B cell (primary cell): ENCODE results near the gene PSKH1. TPM values are rescaled to one million over a fixed set of nuclear protein-coding genes. Genes with fewer than 3 reads are reported as not detected.

Experiments
- ATAC-seq: fragments of 200-7000 bp; cut with Tn5 transposase; one replicate; pipeline ENCODE4 v1.10.0; 2021; ENCODE audit warnings: low read depth, mild to moderate bottlenecking, moderate number of reproducible peaks, moderate library complexity
- CTCF ChIA-PET: fragments of 350-600 bp; sonication (Branson Sonifier 250); formaldehyde crosslinking; loops from one replicate; lab custom pipeline; 2021; ENCODE audit warnings: antibody characterized with exemption, inconsistent platforms; lab: Charles Lee
- POLR2A ChIA-PET: fragments of 350-600 bp; sonication (Branson Sonifier 250); formaldehyde crosslinking; loops from one replicate; lab custom pipeline; 2021; ENCODE audit warnings: antibody characterized with exemption; lab: Charles Lee
- DNase-seq: peaks from one replicate; pipeline ENCODE4 v3.0.0; 2013
- H2AFZ ChIP-seq: 2 replicates; pipeline ENCODE4 v1.6.1; 2012; ENCODE audit warnings: mild to moderate bottlenecking, low read depth, low read length; ENCODE audit not compliant: insufficient read depth, poor library complexity, severe bottlenecking
- H3K27ac ChIP-seq, 2 donors: 1 replicate in 1 of 2; 2 replicates in 1 of 2; pipeline ENCODE4 v1.5.1; 2012 to 2013; ENCODE audit warnings: low read length in 2 of 2, mild to moderate bottlenecking in 2 of 2, moderate library complexity in 1 of 2
- H3K27me3 ChIP-seq, 4 experiments: fragments of 200-600 bp in 1 of 4; sonication (generic) in 1 of 4; replicated peaks in 1 of 4; 1 replicate in 2 of 4; 2 replicates in 2 of 4; pipeline versions ENCODE4 v1.6.1 to v1.7.0; 2013 to 2016; ENCODE audit warnings: low read length in 3 of 4, mild to moderate bottlenecking in 2 of 4, mixed read lengths in 1 of 4, moderate library complexity in 1 of 4; ENCODE audit not compliant: insufficient read depth in 4 of 4, control insufficient read depth in 3 of 4; ENCODE audit errors: control extremely low read depth in 1 of 4
- H3K36me3 ChIP-seq, 2 experiments: replicated peaks in 1 of 2; 1 replicate in 1 of 2; 2 replicates in 1 of 2; pipeline versions ENCODE4 v1.6.1 to v1.7.1; 2013; ENCODE audit warnings: low read length in 1 of 2; ENCODE audit not compliant: insufficient read depth in 2 of 2, control insufficient read depth in 1 of 2; ENCODE audit errors: control extremely low read depth in 1 of 2, extremely low read depth in 1 of 2
- H3K4me1 ChIP-seq, 2 donors: fragments of 200-600 bp in 1 of 2; sonication (generic) in 1 of 2; 1 replicate in 1 of 2; 2 replicates in 1 of 2; pipeline versions ENCODE4 v1.5.1 to v1.6.1; 2013 to 2017; ENCODE audit warnings: low read length in 2 of 2; ENCODE audit not compliant: control insufficient read depth in 2 of 2, insufficient read depth in 2 of 2
- H3K4me2 ChIP-seq: replicated peaks from 2 replicates; pipeline ENCODE3; 2012; ENCODE audit warnings: mild to moderate bottlenecking, low read depth, low read length; ENCODE audit not compliant: poor library complexity, severe bottlenecking
- H3K4me3 ChIP-seq, 5 experiments: fragments of 200-600 bp in 1 of 5; sonication (generic) in 1 of 5; 1 replicate in 3 of 5; 2 replicates in 2 of 5; pipeline versions ENCODE4 v1.5.1 to v1.7.0; 2011 to 2016; ENCODE audit warnings: low read length in 4 of 5, mild to moderate bottlenecking in 4 of 5, low read depth in 2 of 5, control low read depth in 1 of 5, moderate library complexity in 1 of 5; ENCODE audit not compliant: insufficient read depth in 1 of 5; ENCODE audit errors: control extremely low read depth in 1 of 5, extremely low read depth in 1 of 5
- H3K79me2 ChIP-seq: fragments of 200-600 bp; sonication (generic); one replicate; pipeline ENCODE4 v1.6.0; 2016; ENCODE audit warnings: low read length; ENCODE audit not compliant: control insufficient read depth, insufficient read depth
- H3K9ac ChIP-seq: fragments of 200-600 bp; sonication (generic); 2 replicates; pipeline ENCODE4 v1.6.1; 2017; ENCODE audit warnings: mild to moderate bottlenecking, low read length, moderate library complexity
- H3K9me3 ChIP-seq, 3 donors: one replicate each; pipeline versions ENCODE4 v1.6.1 to v1.7.1; 2013; ENCODE audit warnings: low read length in 2 of 3; ENCODE audit not compliant: control insufficient read depth in 2 of 3, insufficient read depth in 1 of 3; ENCODE audit errors: control extremely low read depth in 1 of 3
- H4K20me1 ChIP-seq: 2 replicates; pipeline ENCODE4 v1.6.0; 2012; ENCODE audit warnings: mild to moderate bottlenecking, low read length; ENCODE audit not compliant: insufficient read depth, control insufficient read depth, poor library complexity, severe bottlenecking
- H3K27ac Mint-ChIP-seq: one replicate; pipeline ENCODE4 v1.8.0; 2021; ENCODE audit warnings: mixed read lengths
- H3K27me3 Mint-ChIP-seq: one replicate; pipeline ENCODE4 v1.8.0; 2021; ENCODE audit warnings: mixed read lengths
- H3K4me1 Mint-ChIP-seq: one replicate; pipeline ENCODE4 v1.8.0; 2021; ENCODE audit warnings: mixed read lengths
- H3K4me3 Mint-ChIP-seq: one replicate; pipeline ENCODE4 v1.8.0; 2021; ENCODE audit warnings: mixed read lengths
- H3K9me3 Mint-ChIP-seq: one replicate; pipeline ENCODE4 v1.8.0; 2022; ENCODE audit warnings: mixed read lengths; ENCODE audit not compliant: insufficient read depth
- CTCF ChIP-seq: fragments of 200-600 bp; IDR thresholded peaks from one replicate; pipeline ENCODE4 v1.8.0; 2022; ENCODE audit warnings: antibody characterized with exemption, mild to moderate bottlenecking
- EZH2 ChIP-seq: IDR thresholded peaks from 2 replicates; pipeline ENCODE4 v1.6.1; 2012; ENCODE audit warnings: borderline replicate concordance, low read depth, mild to moderate bottlenecking, moderate library complexity, low read length; ENCODE audit not compliant: insufficient read depth, poor library complexity, severe bottlenecking
- WGBS: methylation state at CpG from one replicate; pipeline ENCODE4 v1.1.5; 2013; ENCODE audit warnings: missing lambda C conversion rate; ENCODE audit not compliant: insufficient coverage; 5-methylcytosine and 5-hydroxymethylcytosine counted together
- intact Hi-C: fragments of 100-400 bp; cut with micrococcal nuclease; formaldehyde crosslinking; loops from one replicate; pipeline ENCODE4 v1.10.0; 2022
- polyA plus RNA-seq: library from polyadenylated mRNA; depleted of rRNA; stranded (reverse); fragments of >200 nt; gene quantifications from 2 replicates; pipeline ENCODE4 v1.2.3, GENCODE V29; 2012
- total RNA-seq, 2 donors: library from RNA; stranded (reverse); fragments of 120-200 nt in 1 of 2; gene quantifications; 1 replicate in 1 of 2; 2 replicates in 1 of 2; pipeline versions ENCODE4 v1.2.3 to v1.2.4, GENCODE V29; 2013 to 2022

The PSKH1 gene
- total and polyA plus RNA-seq, 2 donors (not counting 1 experiment from before 2014, with no cell fraction given), result 20.1 to 29.1 TPM

GRCh38 chr16:67967958-67968399 is 74.9 kb downstream of the PSKH1 start:
- peak; percentile 7 for ATAC-seq
- H3K9me3 Mint-ChIP-seq, result no peaks in the 10 kb centered on the region
- Histone ChIP-seq H3K4me2 (peak overlapping the region; percentile 100), H3K4me3 (peak overlapping the region; percentile 22 to 95 (median 80)), H3K36me3 (peaks cover 0 to 3% of the 10 kb centered on the region in 2 experiments), H3K27ac (peak overlapping the region in 1 of 2 donors; percentile 63), H3K27me3 (no peaks in the 10 kb centered on the region), H3K9ac (peak overlapping the region; percentile 82), H3K4me1 (peaks cover 10 to 19% of the 10 kb centered on the region in 2 donors), H3K9me3 (no peaks in the 10 kb centered on the region), H2AFZ (peak overlapping the region; percentile 80), H3K79me2 (peaks cover 19% of the 10 kb centered on the region), H4K20me1 (peaks cover 8% of the 10 kb centered on the region)
- TF ChIP-seq CTCF (no peak), EZH2 (no peak)
- intact Hi-C loops, result loop anchor here (1.0 to 10.0 kb wide), 4 partner anchors 25 to 257 kb away; no protein-coding TSS in a partner anchor
- H3K4me1 Mint-ChIP-seq, result peaks cover 20% of the 10 kb centered on the region
- WGBS, result under 1% methylated on average over 45 of the region's 45 CpGs
- DNase-seq, result peak; percentile 58
- H3K4me3 Mint-ChIP-seq, result peak overlapping the region; percentile 88
- ChIA-PET CTCF (interaction anchor here (0.6 to 3.2 kb wide), 3 partner anchors 31 to 175 kb away, joined by 3 to 11 read pairs (median 9); partner anchors contain the start of gene PSMB10), POLR2A (interaction anchor here (0.8 to 1.9 kb wide), 3 partner anchors 16 to 38 kb away, joined by 3 to 8 read pairs (median 5); partner anchors contain the start of gene PSMB10)
- H3K27ac Mint-ChIP-seq, result peak overlapping the region; percentile 91
- no peaks in the 10 kb centered on the region for H3K27me3 Mint-ChIP-seq
